H1 (cell line): ENCODE measurements around the gene COPZ2. TPM values are rescaled to one million over a fixed set of nuclear protein-coding genes. Genes with fewer than 3 reads are reported as not detected.
A peak's percentile ranks its signal among the peaks of the same experiment; 100 is the strongest.

Experiments
- CTCF ChIA-PET: fragments of 300-600 bp; sonication (Branson Sonifier 250); formaldehyde crosslinking; loops from one replicate; lab custom pipeline; 2021; ENCODE audit not compliant: partially characterized antibody; lab: Charles Lee
- POLR2A ChIA-PET: fragments of 300-600 bp; sonication (Branson Sonifier 250); formaldehyde crosslinking; loops from one replicate; lab custom pipeline; 2021; ENCODE audit warnings: inconsistent platforms; ENCODE audit not compliant: partially characterized antibody; lab: Charles Lee
- DNase-seq, 2 experiments: peaks; one replicate each; pipeline versions ENCODE4 v3.0.0 to v3.0.0-alpha.2; 2010 to 2022; ENCODE audit warnings: low spot score in 2 of 2, low read depth in 1 of 2, mixed read lengths in 1 of 2
- FAIRE-seq: peaks from 2 replicates; lab custom pipeline; 2011; peaks lifted over from hg19 to GRCh38; lab: Jason Lieb, UNC
- H2AFZ ChIP-seq: 2 replicates; pipeline ENCODE4 v1.8.1; 2012; ENCODE audit warnings: low read length, inconsistent platforms
- H2AK5ac ChIP-seq: 2 replicates; pipeline ENCODE4 v1.6.1; 2013; ENCODE audit warnings: low read depth, low read length
- H2BK120ac ChIP-seq: replicated peaks from 2 replicates; pipeline ENCODE3; 2013; ENCODE audit warnings: low read depth, low read length, inconsistent platforms
- H2BK12ac ChIP-seq: 2 replicates; pipeline ENCODE4 v1.6.1; 2013; ENCODE audit warnings: low read depth, low read length
- H2BK15ac ChIP-seq: 2 replicates; pipeline ENCODE4 v1.6.1; 2013; ENCODE audit warnings: low read length
- H2BK20ac ChIP-seq: 2 replicates; pipeline ENCODE4 v1.6.1; 2013; ENCODE audit warnings: low read length
- H2BK5ac ChIP-seq: 2 replicates; pipeline ENCODE4 v1.6.1; 2013; ENCODE audit warnings: low read depth, low read length
- H3K14ac ChIP-seq: 2 replicates; pipeline ENCODE4 v1.6.1; 2013; ENCODE audit warnings: inconsistent platforms; ENCODE audit not compliant: insufficient read length
- H3K18ac ChIP-seq: 2 replicates; pipeline ENCODE4 v1.6.1; 2013; ENCODE audit warnings: low read length; ENCODE audit errors: extremely low read depth
- H3K23ac ChIP-seq: 2 replicates; pipeline ENCODE4 v1.6.1; 2013; ENCODE audit warnings: inconsistent platforms; ENCODE audit not compliant: insufficient read length
- H3K23me2 ChIP-seq: 2 replicates; pipeline ENCODE4 v1.6.1; 2013; ENCODE audit warnings: low read depth, low read length
- H3K27ac ChIP-seq: 2 replicates; pipeline ENCODE4 v1.6.1; 2011; ENCODE audit warnings: low read depth, low read length, inconsistent platforms
- H3K27me3 ChIP-seq, 4 experiments: replicated peaks in 1 of 4; 1 replicate in 1 of 4; 2 replicates in 3 of 4; pipeline versions ENCODE4 v1.6.1 to v1.8.1; 2011 to 2013; ENCODE audit warnings: low read length in 3 of 4, mild to moderate bottlenecking in 3 of 4, inconsistent platforms in 2 of 4, mixed read lengths in 2 of 4, moderate library complexity in 1 of 4; ENCODE audit not compliant: control insufficient read depth in 3 of 4, insufficient read depth in 3 of 4; ENCODE audit errors: extremely low read depth in 1 of 4
- H3K36me3 ChIP-seq, 4 experiments: 2 replicates each; pipeline versions ENCODE4 v1.6.1 to v1.8.1; 2011 to 2013; ENCODE audit warnings: mild to moderate bottlenecking in 4 of 4, low read length in 3 of 4, moderate library complexity in 2 of 4, control low read depth in 1 of 4, inconsistent platforms in 1 of 4; ENCODE audit not compliant: insufficient read depth in 4 of 4, control insufficient read depth in 2 of 4
- H3K4ac ChIP-seq: replicated peaks from 2 replicates; pipeline ENCODE3; 2013; ENCODE audit warnings: low read length, low read depth, mixed read lengths, inconsistent platforms; ENCODE audit not compliant: insufficient read length
- H3K4me1 ChIP-seq, 4 experiments: replicated peaks in 1 of 4; 1 replicate in 1 of 4; 2 replicates in 3 of 4; pipeline versions ENCODE4 v1.6.1 to v1.8.1; 2011 to 2013; ENCODE audit warnings: low read length in 3 of 4, inconsistent platforms in 2 of 4, mixed read lengths in 1 of 4; ENCODE audit not compliant: insufficient read depth in 4 of 4, control insufficient read depth in 3 of 4
- H3K4me2 ChIP-seq, 2 experiments: 2 replicates each; pipeline versions ENCODE4 v1.6.1 to v1.8.1; 2011 to 2013; ENCODE audit warnings: low read depth in 2 of 2, low read length in 2 of 2, control low read depth in 1 of 2, inconsistent platforms in 1 of 2, mild to moderate bottlenecking in 1 of 2; ENCODE audit not compliant: insufficient read depth in 1 of 2
- H3K4me3 ChIP-seq, 4 experiments: fragments of 200-600, 300-600 bp in 1 of 4; sonication (generic), shearing (Covaris generic), sonication (Bioruptor Twin) in 1 of 4; 2 replicates each; pipeline versions ENCODE4 v1.5.1 to v1.8.1; 2011 to 2016; ENCODE audit warnings: low read length in 4 of 4, low read depth in 3 of 4, control low read depth in 2 of 4, inconsistent platforms in 2 of 4, mild to moderate bottlenecking in 2 of 4, mixed read lengths in 1 of 4, moderate library complexity in 1 of 4; ENCODE audit not compliant: insufficient read depth in 2 of 4; ENCODE audit errors: extremely low read depth in 1 of 4
- H3K56ac ChIP-seq: replicated peaks from 2 replicates; pipeline ENCODE3; 2013; ENCODE audit warnings: low read depth, mild to moderate bottlenecking, mixed read lengths, low read length, inconsistent platforms; ENCODE audit not compliant: insufficient read length
- H3K79me1 ChIP-seq: 2 replicates; pipeline ENCODE4 v1.6.1; 2013; ENCODE audit warnings: low read depth, low read length, control low read depth
- H3K79me2 ChIP-seq, 2 experiments: 2 replicates each; pipeline versions ENCODE4 v1.6.1 to v1.8.1; 2012 to 2013; ENCODE audit warnings: low read length in 2 of 2, mild to moderate bottlenecking in 2 of 2, inconsistent platforms in 1 of 2; ENCODE audit not compliant: insufficient read depth in 2 of 2, control insufficient read depth in 1 of 2
- H3K9ac ChIP-seq, 4 experiments: replicated peaks in 1 of 4; 1 replicate in 1 of 4; 2 replicates in 3 of 4; pipeline versions ENCODE4 v1.6.1 to v1.8.1; 2011 to 2013; ENCODE audit warnings: low read depth in 3 of 4, low read length in 3 of 4, control low read depth in 2 of 4, mild to moderate bottlenecking in 2 of 4, moderate library complexity in 2 of 4, inconsistent platforms in 1 of 4; ENCODE audit errors: extremely low read depth in 1 of 4
- H3K9me3 ChIP-seq, 2 experiments: 2 replicates each; pipeline versions ENCODE4 v1.6.1 to v1.8.1; 2012 to 2013; ENCODE audit warnings: mild to moderate bottlenecking in 2 of 2, moderate library complexity in 2 of 2, control low read depth in 1 of 2, inconsistent platforms in 1 of 2, low read depth in 1 of 2, low read length in 1 of 2, mixed read lengths in 1 of 2; ENCODE audit not compliant: insufficient read depth in 2 of 2
- H4K20me1 ChIP-seq, 2 experiments: replicated peaks in 1 of 2; 2 replicates each; pipeline versions ENCODE3 to v1.8.1; 2011 to 2013; ENCODE audit warnings: inconsistent platforms in 2 of 2, low read length in 2 of 2, mild to moderate bottlenecking in 1 of 2; ENCODE audit not compliant: insufficient read depth in 2 of 2, control insufficient read depth in 1 of 2
- H4K5ac ChIP-seq: 2 replicates; pipeline ENCODE4 v1.6.1; 2013; ENCODE audit warnings: low read length, low read depth, mixed read lengths, inconsistent platforms; ENCODE audit not compliant: insufficient read length
- H4K8ac ChIP-seq: 2 replicates; pipeline ENCODE4 v1.8.0; 2013; ENCODE audit warnings: mild to moderate bottlenecking, moderate library complexity, low read length, inconsistent platforms; ENCODE audit not compliant: insufficient read depth; ENCODE audit errors: extremely low read depth
- H4K91ac ChIP-seq: replicated peaks from 2 replicates; pipeline ENCODE3; 2013; ENCODE audit warnings: low read length, mixed read lengths, inconsistent platforms; ENCODE audit not compliant: insufficient read length
- POLR2AphosphoS5 ChIP-seq: IDR thresholded peaks from 2 replicates; pipeline ENCODE4 v1.6.1; 2011; ENCODE audit warnings: low read depth, low read length
- WGBS, 2 experiments: shearing (Covaris generic) in 1 of 2; methylation state at CpG; one replicate each; pipeline versions ENCODE4 v1.1.6 to v1.1.7; 2013 to 2015; ENCODE audit warnings: low lambda C conversion rate in 2 of 2, mixed read lengths in 2 of 2, inconsistent platforms in 1 of 2, low coverage in 1 of 2, missing lambda C conversion rate in 1 of 2; ENCODE audit not compliant: insufficient replicate concordance in 2 of 2, insufficient coverage in 1 of 2, insufficient read length in 1 of 2; ENCODE audit errors: extremely low coverage in 1 of 2, missing lambda C conversion rate in 1 of 2; 5-methylcytosine and 5-hydroxymethylcytosine counted together
- polyA plus RNA-seq, 7 experiments: library from polyadenylated mRNA; depleted of rRNA in 3 of 7; stranded (reverse) in 5 of 7; unstranded in 2 of 7; fragments of >200 nt in 5 of 7; fragments of 200-250 nt in 2 of 7; gene quantifications; 1 replicate in 5 of 7; 2 replicates in 1 of 7; 4 replicates in 1 of 7; pipeline versions ENCODE4 v1.2.1 to v1.2.3, GENCODE V29; 2011 to 2013; ENCODE audit warnings: missing spikeins in 2 of 7, mixed read lengths in 2 of 7
- total RNA-seq: library from RNA; stranded (reverse); fragmentation: NEBNext Ultra II Directional; extraction: Animal tissue kit (Norgen Biotek cat#: 25700); gene quantifications from 2 replicates; pipeline ENCODE4 v1.2.1, GENCODE V29; 2021

The COPZ2 gene
- total and polyA plus RNA-seq, 2 of the 8 experiments (the other 6 are each of a cell fraction or from before 2014, with no cell fraction given): 0.24 TPM; not detected in 1

GRCh38 chr17:48004983-48005382 is 32.6 kb downstream of the COPZ2 start:
- Histone ChIP-seq H3K23me2 (0 out of 2 replicates have a peak, but pooled peaks cover 2% of the 10 kb centered on the region), H2BK12ac (peak overlapping the region; percentile 70), H3K56ac (no peak overlapping the region), H3K4me3 (no peak overlapping the region), H3K4me2 (peak overlapping the region in 1 of 2 experiments; percentile 76; a peak in 1 of 4 replicates), H2BK20ac (peak overlapping the region; percentile 92; the same call in 1 of the 2 replicates), H4K8ac (no peak overlapping the region), H3K18ac (peak overlapping the region; percentile 92; the same call in 1 of the 2 replicates), H3K79me1 (no peaks in the 10 kb centered on the region), H3K9ac (no peak overlapping the region), H3K27me3 (no peaks in the 10 kb centered on the region), H3K36me3 (no peaks in the 10 kb centered on the region), H3K27ac (peak overlapping the region; percentile 2; the same call in 1 of the 2 replicates), H4K20me1 (no peaks in the 10 kb centered on the region), H2AFZ (peak overlapping the region; percentile 88), H3K23ac (no peak overlapping the region), H2BK15ac (no peak overlapping the region), H3K79me2 (no peaks in the 10 kb centered on the region), H3K4me1 (peaks cover 18 to 37% (median 26%) of the 10 kb centered on the region in 4 experiments), H3K14ac (no peak overlapping the region), H2BK120ac (peak overlapping the region; percentile 7), H3K4ac (no peak overlapping the region), H2AK5ac (no peak overlapping the region), H4K91ac (peak overlapping the region; percentile 58), H3K9me3 (no peaks in the 10 kb centered on the region), H2BK5ac (peak overlapping the region; percentile 55; the same call in 1 of the 2 replicates), H4K5ac (peak overlapping the region; percentile 35)
- ChIA-PET POLR2A (interaction anchor here (0.8 to 4.1 kb wide), 6 partner anchors 9 to 51 kb away, joined by 3 to 19 read pairs (median 4); no protein-coding TSS in a partner anchor), CTCF (interaction anchor here (0.9 to 27.8 kb wide), 11 partner anchors 10 to 255 kb away, joined by 3 to 493 read pairs (median 6); partner anchors contain the start of genes CDK5RAP3, PNPO and PRR15L)
- WGBS, 2 experiments: 48% methylated on average over 3 of the region's 3 CpGs; no CpG with 5 or more reads in 1 of the 2 experiments
- DNase-seq (no peak), FAIRE-seq (no peak)
- no peak for TF ChIP-seq POLR2AphosphoS5
